Vagina (tissue), 2 donors: Measurements from ENCODE around the gene TENT4A. TPM values are rescaled to one million over a fixed set of nuclear protein-coding genes. Genes with fewer than 3 reads are reported as not detected.
A peak's percentile ranks its signal among the peaks of the same experiment; 100 is the strongest.

Experiments used
- DNase-seq, 2 donors: peaks; one replicate each; pipeline ENCODE4 v3.0.0-alpha.2; 2017; ENCODE audit errors: extremely low spot score in 2 of 2
- H3K27ac ChIP-seq: fragments of 200-600 bp; sonication (generic); one replicate; pipeline ENCODE4 v1.5.1; 2019
- H3K27me3 ChIP-seq: fragments of 200-600 bp; sonication (generic); one replicate; pipeline ENCODE4 v1.5.1; 2019
- H3K36me3 ChIP-seq, 2 donors: fragments of 200-600 bp; sonication (generic); one replicate each; pipeline ENCODE4 v1.5.1; 2017 to 2019
- H3K4me1 ChIP-seq: fragments of 200-600 bp; sonication (generic); one replicate; pipeline ENCODE4 v1.5.1; 2019
- H3K4me3 ChIP-seq, 2 donors: fragments of 200-600 bp; sonication (generic); 1 replicate in 1 of 2; 2 replicates in 1 of 2; pipeline ENCODE4 v1.5.1; 2016 to 2019
- H3K9me3 ChIP-seq: fragments of 200-600 bp; sonication (generic); one replicate; pipeline ENCODE4 v1.5.1; 2019
- CTCF ChIP-seq, 3 experiments: fragments of 450-650 bp in 2 of 3; fragments of 200-600 bp in 1 of 3; sonication (generic) in 1 of 3; IDR thresholded peaks; one replicate each; pipeline ENCODE4 v1.5.1; 2017 to 2019; ENCODE audit warnings: antibody characterized with exemption in 3 of 3, mild to moderate bottlenecking in 2 of 3, moderate library complexity in 2 of 3
- POLR2A ChIP-seq, 2 donors: fragments of 450-650 bp; IDR thresholded peaks; one replicate each; pipeline ENCODE4 v1.6.1; 2017; ENCODE audit warnings: antibody characterized with exemption in 2 of 2, mild to moderate bottlenecking in 2 of 2, moderate library complexity in 2 of 2
- POLR2AphosphoS5 ChIP-seq, 2 donors: sonication (generic); formaldehyde crosslinking; IDR thresholded peaks; one replicate each; pipeline ENCODE4 v1.9.0; 2017; ENCODE audit warnings: antibody characterized with exemption in 2 of 2, mild to moderate bottlenecking in 2 of 2, low read depth in 1 of 2; ENCODE audit not compliant: insufficient read depth in 1 of 2
- intact Hi-C: fragments of 100-400 bp; cut with DNase I; formaldehyde crosslinking; loops from one replicate; pipeline ENCODE4 v1.15.1; 2023
- total RNA-seq: library from RNA; depleted of rRNA; stranded (reverse); fragments of >200 nt; gene quantifications from one replicate; pipeline ENCODE4 v1.2.3, GENCODE V29; 2016

Gene TENT4A
- total RNA-seq, 1 donor from 2014 or later: 38.1 TPM

- intact Hi-C loops: no loop called here
- DNase-seq: peak in 1 of 2 donors; percentile 62
- Histone ChIP-seq H3K36me3 (no peaks in the 10 kb centered on the region), H3K27me3 (no peaks in the 10 kb centered on the region), H3K4me1 (no peaks in the 10 kb centered on the region), H3K4me3 (no peak overlapping the region), H3K27ac (no peak overlapping the region), H3K9me3 (no peaks in the 10 kb centered on the region)
- TF ChIP-seq CTCF (IDR thresholded peaks at IDR 0.05): no peak
- no peak for TF ChIP-seq POLR2A (IDR thresholded peaks at IDR 0.05)
- TF ChIP-seq POLR2AphosphoS5 (IDR thresholded peaks at IDR 0.05; ENCODE audit: insufficient read depth in 1 of 2, low read depth in 1 of 2): no peak
These were observed 71.2 kb downstream of the TENT4A start for GRCh38 chr5:6784481-6784880.

- peak in 1 of 2 donors; percentile 58 for DNase-seq
These were observed 72.1 kb downstream of the TENT4A start for GRCh38 chr5:6785161-6785860.

GRCh38 chr5:6785861-6786180, 72.6 kb downstream of the TENT4A start:
- DNase-seq: peak in 1 of 2 donors; percentile 13
- TF ChIP-seq POLR2A (IDR thresholded peaks at IDR 0.05): no peak
- TF ChIP-seq CTCF (IDR thresholded peaks at IDR 0.05): no peak
- TF ChIP-seq POLR2AphosphoS5 (IDR thresholded peaks at IDR 0.05; ENCODE audit: insufficient read depth in 1 of 2, low read depth in 1 of 2): no peak
- intact Hi-C loops: no loop called here

More at GRCh38 chr5:6785161-6785860, 72.1 kb downstream of the TENT4A start:
- intact Hi-C loops: no loop called here
- Histone ChIP-seq H3K36me3 (no peaks in the 10 kb centered on the region), H3K27me3 (no peaks in the 10 kb centered on the region), H3K4me3 (no peak overlapping the region), H3K27ac (no peak overlapping the region), H3K9me3 (no peaks in the 10 kb centered on the region), H3K4me1 (no peaks in the 10 kb centered on the region)
- TF ChIP-seq POLR2AphosphoS5 (IDR thresholded peaks at IDR 0.05; ENCODE audit: insufficient read depth in 1 of 2, low read depth in 1 of 2): no peak
- TF ChIP-seq POLR2A (IDR thresholded peaks at IDR 0.05): no peak

GRCh38 chr5:6786786-6787495, 73.7 kb downstream of the TENT4A start:
- Histone ChIP-seq H3K27me3 (no peaks in the 10 kb centered on the region), H3K27ac (no peak overlapping the region), H3K9me3 (no peaks in the 10 kb centered on the region), H3K4me1 (no peaks in the 10 kb centered on the region), H3K36me3 (no peaks in the 10 kb centered on the region), H3K4me3 (no peak overlapping the region)
- TF ChIP-seq POLR2A (IDR thresholded peaks at IDR 0.05) (no peak), CTCF (IDR thresholded peaks at IDR 0.05) (no peak), POLR2AphosphoS5 (IDR thresholded peaks at IDR 0.05; ENCODE audit: insufficient read depth in 1 of 2, low read depth in 1 of 2) (no peak)
- intact Hi-C loops: no loop called here
- DNase-seq: peak in 1 of 2 donors; percentile 5

More at GRCh38 chr5:6785861-6786180, 72.6 kb downstream of the TENT4A start:
- H3K27ac ChIP-seq: no peak overlapping the region
- no peaks in the 10 kb centered on the region for H3K4me1 ChIP-seq
- H3K4me3 ChIP-seq: no peak overlapping the region
- H3K36me3 ChIP-seq: no peaks in the 10 kb centered on the region
- H3K27me3 ChIP-seq: no peaks in the 10 kb centered on the region
- no peaks in the 10 kb centered on the region for H3K9me3 ChIP-seq

GRCh38 chr5:6787941-6788340, 74.7 kb downstream of the TENT4A start:
- Histone ChIP-seq H3K27me3 (no peaks in the 10 kb centered on the region), H3K27ac (no peak overlapping the region), H3K4me3 (no peak overlapping the region), H3K4me1 (no peaks in the 10 kb centered on the region), H3K36me3 (no peaks in the 10 kb centered on the region), H3K9me3 (no peaks in the 10 kb centered on the region)
- intact Hi-C loops: loop anchor here (1.0 kb wide), 1 partner anchor 28 kb away; no protein-coding TSS in a partner anchor
- peak in 1 of 2 donors; percentile 16 for DNase-seq
- no peak for TF ChIP-seq POLR2AphosphoS5 (IDR thresholded peaks at IDR 0.05; ENCODE audit: insufficient read depth in 1 of 2, low read depth in 1 of 2)
- no peak for TF ChIP-seq POLR2A (IDR thresholded peaks at IDR 0.05)
- no peak for TF ChIP-seq CTCF (IDR thresholded peaks at IDR 0.05)
